H1 (cell line): ENCODE results near the gene LCAT. TPM values are rescaled to one million over a fixed set of nuclear protein-coding genes. Genes with fewer than 3 reads are reported as not detected.

Experiments
- CBX8 ChIP-seq: fragments of 300-800, 300-1000 bp; sonication (generic); IDR thresholded peaks from 2 replicates; pipeline ENCODE4 v1.7.1; 2016; ENCODE audit warnings: low read depth, low read length, borderline replicate concordance
- EZH2 ChIP-seq: fragments of 200-600 bp; sonication (generic); IDR thresholded peaks from 2 replicates; pipeline ENCODE4 v1.7.1; 2012; ENCODE audit warnings: low read depth, mild to moderate bottlenecking, moderate library complexity, low read length, inconsistent platforms; ENCODE audit not compliant: severe bottlenecking
- SAP30 ChIP-seq: fragments of 300-600 bp; sonication (generic); IDR thresholded peaks from 2 replicates; pipeline ENCODE4 v1.7.1; 2012; ENCODE audit warnings: low read length, moderate library complexity, mild to moderate bottlenecking, inconsistent platforms; ENCODE audit not compliant: insufficient read depth, insufficient replicate concordance
- SIX5 ChIP-seq: IDR thresholded peaks from 2 replicates; pipeline ENCODE4 v1.6.1; 2011; ENCODE audit warnings: mild to moderate bottlenecking, low read depth, low read length
- polyA plus RNA-seq, 7 experiments: library from polyadenylated mRNA; depleted of rRNA in 3 of 7; stranded (reverse) in 5 of 7; unstranded in 2 of 7; fragments of >200 nt in 5 of 7; fragments of 200-250 nt in 2 of 7; gene quantifications; 1 replicate in 5 of 7; 2 replicates in 1 of 7; 4 replicates in 1 of 7; pipeline versions ENCODE4 v1.2.1 to v1.2.3, GENCODE V29; 2011 to 2013; ENCODE audit warnings: missing spikeins in 2 of 7, mixed read lengths in 2 of 7
- total RNA-seq: library from RNA; stranded (reverse); fragmentation: NEBNext Ultra II Directional; extraction: Animal tissue kit (Norgen Biotek cat#: 25700); gene quantifications from 2 replicates; pipeline ENCODE4 v1.2.1, GENCODE V29; 2021

Gene LCAT
- total and polyA plus RNA-seq, 2 of the 8 experiments (the other 6 are each of a cell fraction or from before 2014, with no cell fraction given) = 9.4 to 19.6 TPM

- no peak for TF ChIP-seq CBX8
- no peak for TF ChIP-seq EZH2
- TF ChIP-seq SIX5 = no peak
- no peak for TF ChIP-seq SAP30
These were observed 6.9 kb downstream of the LCAT start (continued) for GRCh38 chr16:67936880-67937605.
